Uterus (tissue), 4 donors: Measurements from ENCODE around the gene FLYWCH2. TPM values are rescaled to one million over a fixed set of nuclear protein-coding genes. Genes with fewer than 3 reads are reported as not detected.

Source experiments
- DNase-seq, 2 donors: peaks; one replicate each; pipeline ENCODE4 v3.0.0-alpha.2; 2019 to 2020
- H3K27ac ChIP-seq, 2 donors: fragments of 200-600 bp; sonication (generic); 1 replicate in 1 of 2; 2 replicates in 1 of 2; pipeline ENCODE4 v1.5.1; 2016 to 2018
- H3K27me3 ChIP-seq, 2 donors: fragments of 200-600 bp; sonication (generic); one replicate each; pipeline ENCODE4 v1.5.1; 2018 to 2019; ENCODE audit warnings: control low read depth in 1 of 2
- H3K36me3 ChIP-seq, 2 donors: fragments of 200-600 bp; sonication (generic); one replicate each; pipeline ENCODE4 v1.5.1; 2019; ENCODE audit warnings: control low read depth in 1 of 2
- H3K4me1 ChIP-seq, 2 donors: fragments of 200-600 bp; sonication (generic); one replicate each; pipeline ENCODE4 v1.5.1; 2018 to 2019; ENCODE audit warnings: control low read depth in 1 of 2
- H3K4me3 ChIP-seq, 2 donors: fragments of 200-600 bp; sonication (generic); 1 replicate in 1 of 2; 2 replicates in 1 of 2; pipeline ENCODE4 v1.5.1; 2018 to 2019; ENCODE audit warnings: mild to moderate bottlenecking in 1 of 2
- H3K9me3 ChIP-seq, 2 donors: fragments of 200-600 bp; sonication (generic); one replicate each; pipeline ENCODE4 v1.5.1; 2019; ENCODE audit warnings: control low read depth in 1 of 2
- CTCF ChIP-seq, 4 experiments: fragments of 200-600 bp in 2 of 4; fragments of 450-650 bp in 2 of 4; sonication (generic) in 2 of 4; IDR thresholded peaks; one replicate each; pipeline ENCODE4 v1.5.1; 2016 to 2019; ENCODE audit warnings: antibody characterized with exemption in 4 of 4, mild to moderate bottlenecking in 2 of 4, moderate library complexity in 1 of 4
- POLR2A ChIP-seq, 2 donors: fragments of 450-650 bp; IDR thresholded peaks; one replicate each; pipeline ENCODE4 v1.6.1; 2016; ENCODE audit warnings: antibody characterized with exemption in 2 of 2, mild to moderate bottlenecking in 1 of 2, moderate library complexity in 1 of 2
- intact Hi-C: fragments of 100-400 bp; cut with DNase I; formaldehyde crosslinking; loops from one replicate; pipeline ENCODE4 v1.15.1; 2023; ENCODE audit warnings: low total_unique reads
- total RNA-seq, 4 donors: library from RNA; depleted of rRNA in 3 of 4; stranded (reverse); fragments of >200 nt in 3 of 4; gene quantifications; one replicate each; pipeline versions ENCODE4 v1.1.0 to v1.2.4, GENCODE V29; 2014 to 2023
- donor health status: DM: yes; HTN: yes; CAD: no.

FLYWCH2 gene
- total RNA-seq, 4 donors from 2014 or later, result 27.9 to 223 (median 40.9) TPM

- H3K36me3 ChIP-seq, result no peaks in the 10 kb centered on the region
- TF ChIP-seq POLR2A (IDR thresholded peaks at IDR 0.05), result no peak
- no peak for TF ChIP-seq CTCF (IDR thresholded peaks at IDR 0.05)
- no peaks in the 10 kb centered on the region for H3K4me1 ChIP-seq
- H3K27ac ChIP-seq, result no peak overlapping the region
- intact Hi-C loops, result no loop called here
- H3K27me3 ChIP-seq, result no peaks in the 10 kb centered on the region
- no peaks in the 10 kb centered on the region for H3K9me3 ChIP-seq
- no peak for DNase-seq
- no peak overlapping the region for H3K4me3 ChIP-seq
These were observed 14.1 kb downstream of the FLYWCH2 start for GRCh38 chr16:2897110-2897509.

GRCh38 chr16:2898831-2899563 lies 16.0 kb downstream of the FLYWCH2 start:
- Histone ChIP-seq H3K4me3 (no peak overlapping the region), H3K36me3 (no peaks in the 10 kb centered on the region), H3K4me1 (no peaks in the 10 kb centered on the region), H3K27ac (no peak overlapping the region), H3K9me3 (no peaks in the 10 kb centered on the region), H3K27me3 (no peaks in the 10 kb centered on the region)
- DNase-seq, result no peak
- no peak for TF ChIP-seq POLR2A (IDR thresholded peaks at IDR 0.05)
- TF ChIP-seq CTCF (IDR thresholded peaks at IDR 0.05), result no peak
- intact Hi-C loops, result no loop called here

- no peak for DNase-seq
- no peaks in the 10 kb centered on the region for H3K9me3 ChIP-seq
- no peaks in the 10 kb centered on the region for H3K27me3 ChIP-seq
- TF ChIP-seq POLR2A (IDR thresholded peaks at IDR 0.05), result no peak
- TF ChIP-seq CTCF (IDR thresholded peaks at IDR 0.05), result no peak
- no peak overlapping the region for H3K4me3 ChIP-seq
- no peaks in the 10 kb centered on the region for H3K4me1 ChIP-seq
- no peak overlapping the region for H3K27ac ChIP-seq
- intact Hi-C loops, result loop anchor here (10.0 kb wide), 1 partner anchor 1975 kb away; no protein-coding TSS in a partner anchor
- H3K36me3 ChIP-seq, result no peaks in the 10 kb centered on the region
These were observed 16.6 kb downstream of the FLYWCH2 start for GRCh38 chr16:2899564-2900072.

GRCh38 chr16:2900526-2901075 lies 17.6 kb downstream of the FLYWCH2 start:
- intact Hi-C loops, result loop anchor here (10.0 kb wide), 1 partner anchor 1974 kb away; no protein-coding TSS in a partner anchor
- Histone ChIP-seq H3K27ac (no peak overlapping the region), H3K4me1 (no peaks in the 10 kb centered on the region), H3K9me3 (no peaks in the 10 kb centered on the region), H3K36me3 (no peaks in the 10 kb centered on the region), H3K4me3 (no peak overlapping the region), H3K27me3 (no peaks in the 10 kb centered on the region)
- DNase-seq, result no peak
- TF ChIP-seq POLR2A (IDR thresholded peaks at IDR 0.05) (no peak), CTCF (IDR thresholded peaks at IDR 0.05) (no peak)
